GM21423 (cell line): ENCODE measurements around the gene PKD2L1.
A peak's percentile ranks its signal among the peaks of the same experiment; 100 is the strongest.

ENCODE experiments used
- ATAC-seq: cut with Tn5 transposase; IDR thresholded peaks from one replicate; pipeline ENCODE4 v1.9.1; 2021; ENCODE audit warnings: mild to moderate bottlenecking, moderate library complexity; ENCODE audit not compliant: unreplicated experiment

The PKD2L1 gene

DNA sequence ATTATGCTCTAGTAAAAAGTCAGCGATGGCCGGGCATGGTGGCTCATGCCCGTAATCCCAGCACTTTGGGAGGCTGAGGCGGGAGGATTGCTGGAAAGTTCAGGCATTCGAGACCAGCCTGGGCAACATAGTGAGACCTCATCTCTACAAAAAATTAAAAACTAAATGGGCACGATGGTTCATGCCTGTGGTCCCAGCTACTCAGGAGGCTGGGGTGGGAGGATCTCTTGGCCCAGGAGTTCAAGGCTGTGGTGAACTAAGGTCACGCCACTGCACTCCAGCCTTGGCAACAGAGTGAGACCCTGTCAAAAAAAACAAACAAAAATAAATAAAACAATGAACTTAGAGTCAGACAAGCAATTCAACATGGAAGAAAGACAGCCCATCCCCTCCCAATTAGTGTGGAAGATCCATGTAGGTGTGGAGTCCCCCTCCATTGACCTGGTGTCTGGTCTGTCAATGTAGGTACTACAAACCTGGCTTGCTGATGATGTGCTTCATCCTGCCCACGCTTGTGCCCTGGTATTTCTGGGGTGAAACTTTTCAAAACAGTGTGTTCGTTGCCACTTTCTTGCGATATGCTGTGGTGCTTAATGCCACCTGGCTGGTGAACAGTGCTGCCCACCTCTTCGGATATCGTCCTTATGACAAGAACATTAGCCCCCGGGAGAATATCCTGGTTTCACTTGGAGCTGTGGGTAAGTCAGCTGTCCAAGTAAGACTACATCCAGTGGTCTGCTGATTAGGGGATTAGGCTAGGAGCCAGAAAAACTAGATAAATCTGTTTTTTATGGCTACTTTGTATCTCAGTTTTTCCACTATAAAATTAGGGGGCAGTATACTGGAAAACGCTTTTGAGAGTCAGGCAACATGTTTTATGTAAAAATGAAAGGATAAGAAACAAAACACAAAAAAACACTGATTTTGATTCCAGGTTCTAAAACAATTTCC is 26.3 kb upstream of the PKD2L1 start:
- ATAC-seq: no peak

DNA sequence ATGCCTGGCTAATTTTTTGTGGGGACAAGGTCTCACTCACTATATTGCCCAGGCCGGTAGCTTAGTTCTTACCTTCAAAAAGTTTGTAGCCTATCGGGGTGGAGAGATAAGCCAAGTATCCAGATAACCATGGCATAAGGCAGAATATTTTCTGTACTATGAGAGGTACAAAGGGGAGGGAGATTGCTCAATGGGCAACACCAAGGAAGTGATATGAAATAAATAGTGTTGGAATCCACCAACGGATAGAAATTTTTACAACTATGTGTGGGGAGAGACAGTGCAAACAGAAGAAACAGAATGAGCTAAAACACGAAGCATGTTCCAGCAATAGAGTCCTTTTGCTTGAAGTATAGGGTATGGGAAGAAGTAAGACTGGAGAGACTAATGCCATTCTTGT is 25.1 kb upstream of the PKD2L1 start:
- no peak for ATAC-seq

DNA sequence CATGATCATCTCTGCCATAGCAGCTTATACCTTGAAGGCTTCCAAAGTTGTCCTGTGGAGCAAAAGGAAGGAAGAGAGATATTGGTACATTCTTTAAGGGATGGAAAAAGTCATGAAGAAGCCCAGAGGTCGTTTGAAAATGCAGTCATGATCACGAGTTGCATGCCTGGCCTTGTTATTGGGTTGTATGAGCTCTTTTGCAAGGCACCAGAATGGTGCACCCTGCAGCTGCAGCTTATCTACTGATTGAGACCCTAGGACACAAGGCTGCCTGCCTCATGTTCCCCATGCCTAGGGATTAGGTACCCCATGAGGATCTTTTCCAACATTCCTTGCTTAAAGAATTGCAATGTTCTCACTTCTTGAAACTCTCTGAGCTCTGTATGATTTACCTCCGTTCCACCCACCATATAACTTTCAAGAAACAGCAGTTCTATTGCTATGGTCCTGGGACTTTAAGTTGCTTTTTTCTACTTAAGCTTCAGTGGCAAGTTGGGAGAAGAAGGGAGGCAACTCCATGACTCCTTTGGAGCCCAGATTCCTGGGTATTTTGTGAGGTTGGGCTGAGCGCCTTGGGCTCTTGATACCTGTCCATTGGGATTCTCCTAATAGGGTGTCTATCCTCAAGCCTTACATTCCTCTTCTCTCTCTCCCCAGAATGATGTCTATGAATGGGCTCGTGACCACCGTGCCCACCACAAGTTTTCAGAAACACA is 23.9 kb upstream of the PKD2L1 start:
- no peak for ATAC-seq

DNA sequence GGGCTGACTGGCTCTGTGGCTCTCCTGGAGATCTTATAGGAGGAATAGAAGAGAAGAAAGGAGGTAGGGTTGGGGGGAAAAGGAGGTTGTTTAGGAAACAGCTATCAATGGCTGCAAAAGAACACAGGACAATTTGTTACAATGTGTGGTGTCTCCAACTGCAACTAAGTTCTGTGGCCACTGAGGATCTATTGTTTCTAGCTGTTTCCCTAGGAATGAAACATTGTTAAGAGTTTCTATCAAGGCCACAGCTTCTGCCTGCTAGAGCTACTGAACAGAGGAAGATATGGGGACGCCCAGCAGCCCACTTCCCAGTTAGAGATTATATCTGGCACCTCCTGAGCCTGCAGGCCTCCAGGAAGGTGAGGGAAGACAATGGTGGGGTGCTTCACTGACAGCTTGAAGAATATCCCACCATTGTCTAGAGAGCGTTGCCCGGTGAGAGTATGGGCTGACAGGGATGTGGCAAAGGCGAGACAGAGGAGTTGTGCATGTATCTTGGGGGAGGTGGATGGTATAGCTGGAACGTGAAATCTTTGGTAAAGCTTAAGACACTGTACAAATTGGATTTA is 21.0 kb upstream of the PKD2L1 start:
- ATAC-seq: no peak

DNA sequence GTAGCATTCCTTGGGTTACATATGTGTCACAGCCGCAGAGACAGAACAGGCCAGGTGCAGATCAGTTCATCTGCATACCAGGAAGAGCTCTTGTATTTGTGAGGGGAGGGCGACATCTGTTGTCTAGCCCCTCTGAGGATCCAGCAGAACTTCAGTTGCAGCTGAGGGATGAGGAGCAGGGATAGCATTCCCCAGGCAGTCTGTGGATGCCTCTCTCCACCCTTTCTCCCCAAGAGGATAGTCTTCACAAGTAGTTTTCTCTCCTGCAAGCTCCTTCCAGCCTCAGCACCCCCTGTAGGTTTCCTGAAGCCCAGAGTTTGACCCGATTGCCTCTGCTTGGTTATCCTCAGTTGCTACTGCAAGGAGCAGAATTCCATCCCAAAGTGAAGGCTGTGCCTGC is 19.6 kb upstream of the PKD2L1 start:
- no peak for ATAC-seq

DNA sequence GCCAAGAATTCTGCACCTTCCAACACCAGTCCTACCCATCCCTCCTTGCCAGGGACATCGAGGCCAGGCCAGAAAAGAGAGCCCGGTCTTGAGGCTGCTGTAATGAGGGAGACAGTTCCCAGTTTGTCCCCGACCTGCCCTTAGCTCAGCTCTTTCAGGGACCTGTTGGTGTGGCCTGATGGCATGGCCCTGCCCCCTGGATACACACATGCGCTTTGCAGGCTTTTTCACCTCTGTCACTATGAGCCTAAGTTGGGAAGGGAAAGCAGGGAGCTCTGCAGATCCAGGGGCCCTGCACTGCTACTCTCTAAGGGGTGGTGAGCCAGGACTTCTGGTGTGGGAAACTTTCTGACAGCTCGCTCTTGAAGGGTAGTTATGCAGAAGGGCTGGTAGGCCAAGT is 19.1 kb upstream of the PKD2L1 start:
- no peak for ATAC-seq

DNA sequence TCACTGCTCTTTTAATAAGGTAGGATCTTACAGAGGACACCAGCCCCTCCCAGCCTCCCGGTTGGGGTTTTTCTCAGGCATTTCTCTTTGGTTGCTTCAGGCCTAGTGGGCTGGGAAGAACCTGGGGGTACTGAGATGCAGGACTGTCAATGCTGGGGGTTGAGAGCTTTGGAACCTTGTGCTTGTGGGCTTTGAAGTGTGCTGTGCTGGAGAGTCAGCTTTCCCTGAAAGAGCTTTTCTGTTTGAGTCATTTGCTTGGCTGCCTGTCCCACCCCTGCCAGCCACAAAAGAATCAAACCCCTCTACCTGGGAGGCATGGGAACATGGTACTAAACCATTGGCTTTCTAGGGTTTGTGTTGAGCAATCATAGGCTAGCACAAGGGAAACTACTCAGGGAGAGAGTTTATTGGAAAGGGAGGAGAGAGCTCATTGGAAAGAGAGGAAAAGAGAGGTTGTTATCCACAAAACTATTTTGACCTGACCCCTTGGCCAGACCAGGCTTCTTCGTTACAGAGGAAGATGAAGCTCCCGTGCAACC is 18.4 kb upstream of the PKD2L1 start:
- no peak for ATAC-seq

DNA sequence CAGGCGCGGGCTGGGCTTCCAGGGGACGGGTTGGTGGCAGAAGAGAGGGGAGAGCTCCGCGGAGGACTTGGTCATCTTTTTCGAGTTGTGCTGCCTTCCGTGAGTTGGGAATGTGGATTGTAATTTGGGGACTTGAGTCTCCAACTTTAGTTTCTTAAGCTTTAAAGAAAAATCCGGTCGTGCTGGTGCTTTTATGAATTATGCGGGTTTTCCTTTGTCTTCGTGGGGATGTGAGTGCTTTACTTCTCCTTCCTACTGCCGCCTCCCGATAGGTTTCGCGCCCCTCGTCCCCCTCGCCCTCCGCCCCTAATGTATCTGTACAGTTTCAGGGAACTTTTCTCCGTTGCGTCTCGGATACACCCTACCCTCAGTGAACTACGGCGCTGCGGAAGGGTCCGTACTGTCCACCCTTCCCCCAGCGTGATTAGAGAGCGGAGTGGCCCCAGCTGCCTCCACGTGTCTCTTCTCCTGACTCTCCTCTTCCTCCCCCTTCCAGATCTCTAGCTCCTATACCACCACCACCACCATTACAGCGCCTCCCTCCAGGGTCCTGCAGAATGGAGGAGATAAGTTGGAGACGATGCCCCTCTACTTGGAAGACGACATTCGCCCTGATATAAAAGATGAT is 17.7 kb upstream of the PKD2L1 start:
- peak; percentile 0 for ATAC-seq

DNA sequence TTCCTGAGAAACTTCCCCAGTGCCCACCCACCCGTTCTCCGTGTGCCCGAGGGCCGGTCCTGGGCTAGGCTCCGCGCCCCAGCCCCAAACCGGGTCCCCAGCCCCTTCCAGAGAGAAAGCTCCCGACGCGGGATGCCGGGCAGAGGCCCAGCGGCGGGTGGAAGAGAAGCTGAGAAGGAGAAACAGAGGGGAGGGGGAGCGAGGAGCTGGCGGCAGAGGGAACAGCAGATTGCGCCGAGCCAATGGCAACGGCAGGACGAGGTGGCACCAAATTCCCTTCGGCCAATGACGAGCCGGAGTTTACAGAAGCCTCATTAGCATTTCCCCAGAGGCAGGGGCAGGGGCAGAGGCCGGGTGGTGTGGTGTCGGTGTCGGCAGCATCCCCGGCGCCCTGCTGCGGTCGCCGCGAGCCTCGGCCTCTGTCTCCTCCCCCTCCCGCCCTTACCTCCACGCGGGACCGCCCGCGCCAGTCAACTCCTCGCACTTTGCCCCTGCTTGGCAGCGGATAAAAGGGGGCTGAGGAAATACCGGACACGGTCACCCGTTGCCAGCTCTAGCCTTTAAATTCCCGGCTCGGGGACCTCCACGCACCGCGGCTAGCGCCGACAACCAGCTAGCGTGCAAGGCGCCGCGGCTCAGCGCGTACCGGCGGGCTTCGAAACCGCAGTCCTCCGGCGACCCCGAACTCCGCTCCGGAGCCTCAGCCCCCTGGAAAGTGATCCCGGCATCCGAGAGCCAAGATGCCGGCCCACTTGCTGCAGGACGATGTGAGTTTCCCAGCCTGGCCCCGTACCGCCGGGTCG is 16.9 kb upstream of the PKD2L1 start, which contains the start of gene SCD:
Gene SCD (plus strand): TSS at position 469 of the 803 bp plus-strand sequence. CDS start 272 bp downstream, at position 741.
- ATAC-seq: peak; percentile 83

DNA sequence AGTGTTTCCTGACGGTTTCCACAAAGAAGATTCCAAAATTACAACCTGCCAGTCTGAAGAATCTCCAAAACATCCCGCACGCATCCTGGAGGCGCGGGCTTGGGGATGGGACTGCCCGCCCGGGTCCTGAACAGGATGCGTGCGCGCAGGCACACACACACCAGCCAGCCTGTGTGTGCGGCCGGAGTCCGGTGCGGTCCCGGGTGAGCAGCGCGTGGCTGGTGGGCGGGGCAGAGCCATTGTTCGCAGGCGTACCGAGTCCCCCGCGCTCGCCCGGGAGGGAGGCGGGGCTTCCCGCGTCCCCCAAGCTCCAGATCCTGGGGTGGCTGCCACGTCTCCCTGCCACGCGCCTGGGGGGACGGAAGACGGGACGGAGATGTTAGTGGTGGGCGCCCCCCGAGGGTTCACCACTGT is 16.3 kb upstream of the PKD2L1 start:
- ATAC-seq: peak; percentile 50

DNA sequence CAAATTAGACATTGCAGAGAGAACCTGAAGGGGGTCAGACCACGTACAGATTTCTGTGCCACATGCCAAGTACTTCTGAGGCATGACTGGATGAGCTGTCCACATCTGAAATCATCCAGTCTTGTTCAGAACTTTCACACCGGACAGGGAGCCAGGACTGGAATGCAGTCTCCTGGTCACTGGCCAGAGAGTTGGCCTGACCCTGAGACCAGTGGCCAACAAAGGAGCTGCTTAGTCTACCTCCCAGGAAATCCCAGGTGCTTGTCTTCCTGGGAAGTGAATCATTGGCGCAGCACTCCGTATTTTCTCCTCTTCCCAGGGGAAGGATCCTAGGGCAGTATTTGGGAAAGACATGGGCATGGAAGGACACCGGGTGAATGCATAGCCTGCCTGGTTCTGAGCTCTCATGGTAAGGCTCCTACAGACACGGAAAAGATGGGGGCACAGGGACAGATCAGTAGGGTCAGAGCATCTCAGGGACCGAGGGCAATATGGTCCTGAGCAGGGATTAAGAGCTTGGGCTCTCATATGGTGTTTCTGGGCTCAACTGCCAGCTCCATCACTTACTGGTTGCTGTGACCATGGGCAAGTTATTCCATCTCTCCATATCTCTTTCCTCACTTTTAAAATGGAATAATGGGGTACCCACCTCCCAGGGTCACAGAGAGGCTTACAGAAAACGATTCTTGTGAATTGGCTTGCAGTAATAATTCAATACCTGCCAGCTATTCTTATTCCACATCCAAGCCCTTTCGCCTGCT is 15.7 kb upstream of the PKD2L1 start:
- no peak for ATAC-seq

DNA sequence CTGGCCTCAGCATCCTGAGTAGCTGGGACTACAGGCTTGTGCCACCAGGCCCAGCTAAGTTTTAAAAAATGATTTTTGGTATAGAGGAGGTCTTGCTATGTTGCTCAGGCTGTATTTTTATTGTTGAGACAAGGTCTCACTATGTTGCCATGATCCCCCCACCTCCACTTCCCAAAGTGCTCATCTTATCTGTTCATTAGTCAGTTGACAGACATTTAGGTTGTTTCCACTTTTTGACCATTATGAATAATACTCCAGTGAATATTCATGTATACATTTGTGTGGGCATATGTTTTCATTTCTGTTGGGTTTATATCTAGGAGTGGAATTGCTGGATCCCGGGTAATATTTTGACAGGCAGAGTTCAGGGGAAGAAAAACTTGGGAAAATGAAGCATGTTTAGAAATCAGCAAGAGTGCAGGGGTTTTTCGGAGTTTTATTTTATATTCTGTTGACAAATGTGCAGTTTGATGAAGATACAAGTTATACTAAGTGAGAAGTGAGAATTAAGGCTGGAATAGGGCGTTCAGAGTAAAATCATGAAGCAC is 14.3 kb upstream of the PKD2L1 start:
- ATAC-seq: no peak

DNA sequence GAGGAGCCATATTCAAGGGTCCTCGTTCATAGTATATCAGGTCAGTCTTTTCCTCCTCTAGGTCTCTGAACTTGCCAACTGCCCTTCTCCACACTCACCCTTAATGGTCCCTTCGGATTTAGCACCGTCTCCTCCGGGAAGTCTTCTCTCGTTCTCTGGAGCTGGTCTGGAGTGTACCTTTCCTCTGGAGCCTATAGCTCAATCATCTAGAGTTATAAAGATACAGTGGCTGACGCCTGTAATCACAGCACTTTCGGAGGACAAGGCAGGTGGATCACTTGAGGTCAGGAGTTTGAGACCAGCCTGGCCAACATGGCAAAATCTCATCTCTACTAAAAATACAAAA is 12.6 kb upstream of the PKD2L1 start:
- ATAC-seq: no peak

DNA sequence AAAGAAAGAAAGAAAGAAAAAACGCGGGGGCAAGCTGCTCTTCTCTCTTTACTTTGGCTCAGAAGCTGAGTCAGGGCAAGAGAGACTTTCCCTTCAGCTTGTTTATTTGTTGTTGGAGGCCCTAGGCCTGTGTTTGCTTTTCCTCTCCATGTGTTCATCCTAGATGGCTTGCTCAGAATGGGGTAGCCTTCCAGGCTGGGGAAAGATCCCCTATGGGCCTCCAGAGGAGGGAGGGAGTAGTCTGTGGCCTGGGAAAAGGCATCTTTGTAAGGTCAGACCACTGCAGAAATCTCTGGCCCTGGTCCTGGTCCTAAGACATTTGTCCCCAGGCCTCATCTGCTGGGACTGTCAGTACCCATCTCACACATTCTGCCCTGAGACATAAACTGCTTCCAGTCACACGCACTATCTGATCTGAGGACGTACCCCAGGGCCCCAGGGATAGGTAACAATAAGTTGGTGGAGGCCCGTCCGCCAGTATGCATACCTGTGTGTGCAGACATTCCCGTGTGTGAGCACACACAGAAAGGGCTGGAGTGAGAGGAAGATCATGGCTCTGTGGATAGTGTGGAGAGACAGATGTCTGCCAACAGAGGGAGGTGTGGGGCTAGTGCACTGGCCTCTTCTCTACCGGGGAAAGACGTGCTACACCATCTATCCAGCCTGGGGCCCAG is 12.1 kb upstream of the PKD2L1 start:
- ATAC-seq: no peak

DNA sequence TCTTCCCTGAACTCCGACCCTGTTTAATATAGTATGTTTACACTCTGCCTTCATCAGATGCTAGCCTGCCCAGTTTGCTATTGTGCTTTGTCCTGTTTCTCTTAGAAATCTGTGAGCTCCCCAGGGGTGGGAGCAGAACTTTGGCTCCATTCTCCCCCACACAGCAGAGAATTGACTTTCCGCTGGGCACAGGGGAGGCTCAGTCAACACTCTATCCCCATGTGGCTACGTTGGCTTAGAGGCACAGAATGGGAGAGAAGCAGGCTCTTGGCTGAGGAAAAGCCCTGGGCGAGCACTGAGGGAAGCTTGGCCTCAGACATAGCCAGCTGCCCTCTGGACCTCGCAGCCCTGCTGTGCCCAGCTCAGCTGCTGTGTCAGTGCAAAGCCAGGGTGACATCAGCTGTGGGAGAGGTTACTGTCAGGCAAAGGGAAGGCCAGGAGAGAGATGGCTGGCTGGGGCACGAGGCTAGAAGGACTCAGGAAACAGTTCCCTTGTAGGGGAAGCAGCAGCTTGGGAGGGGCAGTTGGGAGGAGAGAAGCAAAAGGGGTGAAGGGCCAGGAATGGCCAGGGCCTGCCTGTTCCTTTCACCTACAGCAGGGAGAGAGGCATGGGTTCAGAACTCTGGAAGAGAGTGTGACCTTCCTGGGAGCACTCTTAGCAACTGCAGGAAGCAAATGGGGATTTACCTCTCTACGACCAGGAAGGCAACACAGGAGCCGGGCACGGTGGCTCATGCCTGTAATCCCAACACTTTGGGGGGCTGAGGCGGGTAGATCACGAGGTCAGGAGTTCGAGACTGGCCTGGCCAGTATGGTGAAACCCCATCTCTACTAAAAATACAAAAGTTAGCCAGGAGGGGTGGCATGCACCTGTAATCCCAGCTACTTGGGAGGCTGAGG is 11.2 kb upstream of the PKD2L1 start:
- ATAC-seq: no peak

DNA sequence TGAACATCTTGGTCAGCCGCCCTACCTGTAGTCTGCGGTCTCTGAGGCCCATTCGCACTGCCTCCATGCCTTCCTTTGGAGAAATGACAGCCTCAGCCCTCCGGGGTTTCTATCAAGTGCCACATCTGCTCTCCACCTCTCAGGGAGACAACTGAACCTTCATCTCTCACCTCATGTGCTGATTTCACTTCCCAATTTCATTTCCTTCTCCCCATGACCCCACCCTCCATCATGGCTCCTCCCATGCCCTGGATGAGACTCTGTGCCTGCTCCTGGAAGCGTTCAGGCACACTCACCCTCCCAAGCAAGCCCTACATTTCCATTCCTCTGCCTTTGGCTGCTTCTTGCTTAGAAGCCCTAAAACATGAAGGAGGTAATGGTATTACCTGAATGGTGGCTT is 9.2 kb upstream of the PKD2L1 start:
- peak; percentile 51 for ATAC-seq

DNA sequence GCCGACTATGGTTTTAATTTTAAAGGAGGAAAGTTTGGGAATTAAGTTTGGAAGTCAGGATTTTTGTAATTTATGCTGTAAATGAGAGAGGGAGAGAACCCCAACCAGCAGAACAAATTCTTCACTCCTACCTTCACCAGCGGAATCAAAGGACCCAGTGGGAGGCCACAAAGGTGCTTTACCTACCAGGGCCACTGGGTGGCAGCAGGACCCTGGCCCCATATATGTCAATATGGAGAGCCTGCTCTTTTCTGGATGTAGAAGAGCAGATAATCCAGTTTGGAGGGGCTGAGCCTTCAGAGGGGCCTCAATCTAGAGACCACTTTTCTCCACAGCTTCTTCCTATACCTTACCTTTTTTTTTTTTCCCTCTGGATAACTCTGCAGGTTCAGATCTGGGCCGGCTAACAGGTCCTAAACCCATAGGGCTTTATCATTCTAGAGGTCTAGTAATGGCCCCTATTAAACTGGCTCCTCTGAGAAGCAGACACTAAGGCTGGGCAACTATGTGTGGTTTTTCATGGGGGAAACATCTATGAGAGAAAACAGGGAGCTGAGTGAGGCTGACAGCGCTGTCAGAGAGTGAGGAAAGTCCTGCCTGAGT is 8.5 kb upstream of the PKD2L1 start:
- ATAC-seq: no peak
